ENCODE data around the gene SOX3.

The SOX3 gene

GRCh38 chrX:140504371-140505324 lies at the start of gene SOX3:
Gene SOX3, minus strand, starts transcription at chrX:140505069. Its CDS starts 9 bp downstream, at chrX:140505060.
- DNase-seq, result no peak

GRCh38 chrX:140548985-140549384 lies 44.1 kb upstream of the SOX3 start:
- no peak for DNase-seq

- no peak for DNase-seq
Measured at GRCh38 chrX:140526171-140526570, 21.3 kb upstream of the SOX3 start.

DNA sequence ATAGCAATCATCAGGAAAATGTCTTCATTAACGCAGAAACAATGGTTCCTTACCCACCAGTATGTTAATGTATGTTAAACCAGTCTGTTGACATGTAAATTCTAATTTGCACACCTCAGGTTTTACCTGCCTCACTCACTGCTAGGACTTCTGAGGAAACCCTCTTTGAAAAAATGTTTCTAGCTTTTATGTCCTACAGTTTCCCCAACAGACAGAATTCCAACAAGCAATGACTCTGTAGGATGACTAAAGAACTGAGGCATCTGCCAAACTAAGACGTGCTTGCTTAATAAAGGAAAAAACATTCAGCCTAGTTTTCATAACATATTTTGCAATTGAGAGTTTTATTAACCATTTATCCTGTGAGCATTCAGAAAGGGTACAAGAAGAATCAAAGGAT lies 20.6 kb upstream of the SOX3 start:
- no peak for DNase-seq

- no peak for DNase-seq
Measured at GRCh38 chrX:140524556-140524955, 19.7 kb upstream of the SOX3 start.

DNA sequence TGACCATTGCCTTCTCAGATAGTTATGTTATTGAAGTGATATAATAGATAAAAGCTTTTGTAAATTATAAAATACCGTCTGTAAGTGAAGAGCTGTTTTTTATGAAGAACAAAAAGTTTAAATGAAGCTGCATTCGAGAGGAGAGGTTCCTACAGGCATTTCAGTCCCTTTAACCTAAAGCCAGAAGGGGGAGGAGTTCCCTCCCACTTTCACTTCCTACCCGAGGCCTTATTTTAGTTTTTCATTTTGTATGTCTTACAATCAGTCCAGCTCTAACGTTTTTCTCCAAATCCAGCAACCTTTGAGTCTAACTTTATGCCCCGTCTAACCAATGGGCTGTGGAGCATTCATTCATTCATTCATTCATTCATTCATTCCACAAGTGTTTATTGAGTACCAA lies 16.5 kb upstream of the SOX3 start:
- DNase-seq, result no peak

- no peak for DNase-seq
Measured at GRCh38 chrX:140514554-140514953, 9.7 kb upstream of the SOX3 start.

- DNase-seq, result no peak
Measured at GRCh38 chrX:140510895-140511295, 6.0 kb upstream of the SOX3 start.

DNA sequence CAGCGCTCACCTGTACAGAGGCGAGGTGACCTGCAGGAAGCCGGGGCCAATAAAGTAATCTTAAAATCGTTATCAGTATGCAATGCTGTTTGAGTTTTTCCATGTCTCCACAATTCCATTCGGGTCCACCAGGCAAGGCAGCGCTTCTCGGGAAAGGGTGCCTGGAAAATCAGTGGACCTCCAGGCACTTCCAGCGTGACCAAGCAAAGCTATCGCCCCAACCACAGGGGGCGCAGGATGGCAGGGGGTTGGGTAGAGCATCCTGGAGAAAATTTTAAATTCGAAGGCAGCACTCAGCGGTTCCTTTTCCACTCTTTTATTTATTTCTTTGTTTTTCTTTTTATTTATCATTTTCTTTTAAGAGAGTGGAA lies 5.4 kb upstream of the SOX3 start:
- DNase-seq, result no peak

DNA sequence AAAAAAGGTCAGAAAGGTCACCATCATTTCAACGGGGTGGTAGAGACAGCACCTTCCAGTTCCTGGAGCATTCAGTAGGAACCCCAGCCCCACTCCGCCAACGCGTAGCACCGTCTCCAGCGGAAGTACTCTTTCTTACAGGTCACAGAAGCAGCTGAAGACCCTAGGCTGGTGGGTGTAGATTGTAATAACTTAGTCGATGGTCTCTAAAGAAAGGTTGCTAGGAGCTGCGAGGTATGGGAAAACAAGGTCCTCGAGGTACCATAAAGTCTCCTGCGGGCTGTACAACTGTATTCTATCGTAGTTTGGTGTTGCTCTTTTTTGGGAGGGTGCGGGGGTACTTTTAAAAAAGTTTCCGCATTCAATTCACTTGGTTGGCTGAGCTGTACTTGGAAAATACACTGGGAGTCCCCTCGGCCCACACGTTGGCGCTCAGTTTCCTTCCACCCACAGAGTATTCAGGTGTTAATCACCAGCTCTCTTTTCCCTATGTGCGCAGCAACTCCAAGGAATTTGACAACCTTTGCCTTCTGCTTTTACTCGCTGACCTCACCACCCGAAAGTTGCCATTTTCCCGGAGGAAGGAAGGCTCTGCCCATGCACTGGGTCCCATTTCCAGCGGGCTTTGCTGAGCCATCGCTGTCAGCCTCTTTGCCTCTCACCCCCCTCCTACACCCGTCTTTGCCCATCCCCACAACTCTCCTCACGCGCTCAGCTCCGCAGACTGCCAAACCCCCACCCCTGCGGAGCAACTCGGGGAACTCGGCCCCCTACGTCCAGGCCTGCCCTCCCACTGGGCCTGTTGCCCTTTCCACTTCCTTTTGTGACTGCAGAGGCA lies 4.8 kb upstream of the SOX3 start:
- no peak for DNase-seq

- DNase-seq, result no peak
Measured at GRCh38 chrX:140508958-140509357, 4.1 kb upstream of the SOX3 start.

DNA sequence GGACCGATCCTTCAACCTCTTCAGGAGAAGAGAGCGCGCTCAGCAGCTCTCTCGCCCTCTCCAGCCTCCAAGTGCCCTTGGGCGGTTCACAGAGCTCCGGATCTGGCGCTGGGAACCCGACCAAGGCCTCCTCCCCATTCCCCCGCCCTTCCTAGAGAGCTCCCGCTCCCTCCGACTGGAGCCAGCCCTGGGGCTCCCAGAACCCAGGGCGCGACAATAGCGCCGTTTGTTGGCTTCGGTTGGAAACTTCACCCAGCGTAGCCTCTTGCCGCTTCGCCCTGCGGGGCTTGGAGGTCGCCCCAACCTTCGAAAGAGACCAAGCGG lies 3.1 kb upstream of the SOX3 start:
- no peak for DNase-seq

DNA sequence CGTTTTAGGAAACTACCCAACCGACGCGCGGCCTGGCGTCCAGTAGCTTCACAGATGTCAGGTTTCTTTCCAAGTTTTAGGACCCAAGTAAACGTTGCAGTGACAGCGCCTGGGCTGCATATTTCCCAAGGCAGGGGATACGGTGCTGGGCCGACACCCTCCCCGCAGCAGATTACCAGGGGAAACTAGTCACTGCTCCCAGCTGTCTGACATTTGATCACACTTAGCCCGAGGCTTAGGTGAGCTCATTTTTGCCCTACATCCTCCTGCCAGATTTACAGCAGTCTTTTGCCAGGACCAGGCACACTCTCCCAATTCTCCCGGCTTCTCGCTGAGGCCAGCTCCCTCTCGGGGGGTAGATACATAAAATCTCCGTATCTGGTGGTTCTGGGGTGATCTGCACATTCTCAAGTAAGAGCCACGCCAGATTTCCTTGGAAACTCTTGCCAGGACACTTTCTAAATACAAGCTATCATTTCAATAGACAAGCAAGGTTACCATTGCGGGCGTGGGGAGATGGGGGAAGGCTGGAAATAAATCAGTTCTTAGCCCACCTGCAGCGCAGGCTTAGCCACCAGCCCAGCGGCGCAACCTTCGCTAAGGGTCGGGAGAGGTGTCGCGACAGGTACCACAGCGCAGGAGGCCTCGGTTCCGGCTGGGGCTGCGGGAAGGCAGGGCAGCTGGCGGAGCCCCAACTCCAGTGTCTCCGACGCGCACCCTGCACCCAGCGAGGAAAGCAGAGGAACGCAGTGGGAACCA lies 2.5 kb upstream of the SOX3 start:
- DNase-seq, result no peak

- DNase-seq, result no peak
Measured at GRCh38 chrX:140505421-140506337, 810 bp upstream of the SOX3 start.

GRCh38 chrX:140503714-140504351 lies 1.0 kb downstream of the SOX3 start:
- no peak for DNase-seq

- no peak for DNase-seq
Measured at GRCh38 chrX:140503238-140503601, 1.6 kb downstream of the SOX3 start.

DNA sequence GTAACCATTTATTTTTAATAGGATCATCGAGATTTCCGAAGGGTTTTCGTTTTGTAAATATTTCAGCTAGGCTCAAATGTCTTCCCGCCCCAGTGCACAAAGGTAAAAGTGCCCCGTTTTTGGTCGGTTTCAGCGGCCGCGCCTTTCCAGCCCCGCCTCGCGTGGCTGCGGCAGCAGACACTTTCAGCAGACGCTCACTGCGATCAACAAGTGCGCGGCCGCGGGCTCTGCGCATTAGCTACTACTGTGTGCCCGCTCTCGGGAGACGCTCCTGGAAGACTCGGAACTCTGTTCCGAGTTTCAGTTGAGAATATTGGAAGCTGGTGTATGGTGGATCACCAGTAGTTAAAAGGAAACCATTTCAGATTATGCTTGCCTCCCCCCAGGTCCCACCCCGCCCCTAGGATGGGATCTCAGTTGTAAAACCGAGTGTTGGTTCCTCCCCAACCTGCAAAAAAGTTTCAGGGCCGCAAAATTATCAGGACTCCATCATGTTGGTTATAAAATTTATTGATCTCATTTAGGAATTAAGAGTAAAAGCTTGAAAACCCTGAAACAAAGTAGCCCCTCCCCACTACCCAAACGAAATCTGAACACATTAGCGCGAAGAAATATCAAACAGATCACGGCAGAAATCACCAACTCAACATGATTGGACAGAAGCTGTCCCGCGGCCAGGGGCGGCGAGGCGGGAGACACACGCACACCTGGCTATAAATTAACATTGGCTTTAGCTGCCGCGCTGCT lies 2.2 kb downstream of the SOX3 start:
- no peak for DNase-seq

GRCh38 chrX:140501940-140502468 lies 2.9 kb downstream of the SOX3 start:
- no peak for DNase-seq

DNA sequence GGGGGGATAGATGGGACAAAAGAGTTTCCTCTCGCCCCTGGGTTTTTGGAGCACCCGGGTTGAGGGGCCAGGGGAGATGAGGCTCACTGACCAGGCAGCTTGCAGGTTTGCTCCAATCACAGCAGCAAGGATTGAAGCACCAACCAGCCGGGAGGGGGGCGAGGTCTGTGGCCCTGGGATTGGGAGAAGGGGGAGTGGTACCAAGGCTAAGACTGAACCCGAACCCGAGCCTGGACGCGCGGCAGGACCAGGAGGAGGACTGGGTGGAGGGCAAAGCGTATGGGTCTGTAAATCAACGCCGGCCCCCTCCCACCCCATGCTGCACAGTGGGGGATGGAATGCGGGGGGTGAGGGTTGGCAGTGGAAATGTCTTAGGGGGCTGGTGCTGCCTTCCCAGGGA lies 3.5 kb downstream of the SOX3 start:
- no peak for DNase-seq

GRCh38 chrX:140500441-140500840 lies 4.4 kb downstream of the SOX3 start:
- no peak for DNase-seq

- no peak for DNase-seq
Measured at GRCh38 chrX:140495739-140496138, 9.1 kb downstream of the SOX3 start.
